ENCODE measurements around the gene OASL.

Gene OASL

DNA sequence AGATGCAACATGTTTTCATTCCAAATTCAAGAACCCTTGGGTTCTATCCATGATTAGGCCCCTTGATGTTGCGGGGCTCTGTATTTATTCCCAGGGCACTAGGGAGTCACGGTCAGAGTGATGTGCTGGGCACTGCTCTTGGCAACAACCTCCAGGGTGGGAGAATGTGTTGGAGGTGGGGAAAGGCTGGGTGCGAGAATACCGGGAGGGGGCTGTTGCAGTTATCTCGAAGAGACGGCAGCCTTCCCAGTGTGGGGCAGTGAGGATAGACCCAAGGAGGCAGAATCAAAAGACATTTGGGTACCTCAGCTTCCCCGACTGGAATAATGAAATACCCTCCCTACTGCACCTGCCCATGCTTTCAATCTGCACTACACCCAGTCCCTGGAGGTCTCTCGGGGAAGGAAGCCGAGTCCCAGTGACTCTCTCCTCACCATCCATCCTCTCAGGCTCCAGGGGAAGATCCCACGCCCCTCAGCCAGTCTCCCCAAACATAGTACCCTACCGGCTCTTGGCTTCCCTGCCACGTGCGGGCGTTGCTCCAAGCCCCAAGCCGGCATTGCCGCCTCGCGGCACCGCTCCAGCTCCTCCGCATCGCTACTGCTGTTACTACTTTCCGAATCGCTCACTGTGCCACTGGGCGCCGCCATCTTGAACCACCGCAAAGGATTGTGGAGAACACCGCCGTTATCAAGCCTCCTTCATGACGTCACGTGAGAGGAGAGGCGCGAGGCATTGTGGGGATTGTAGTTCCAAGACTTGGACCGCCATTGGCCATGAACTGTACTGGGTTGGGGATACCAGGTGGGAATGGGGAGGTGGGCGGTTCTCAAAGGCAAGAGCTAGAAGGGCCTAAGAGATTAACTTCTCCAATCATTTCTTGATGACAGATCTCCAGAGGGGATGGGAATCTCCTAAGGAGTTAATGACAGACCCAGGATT is 22.9 kb downstream of the OASL start, which contains the start of gene C12orf43:
Gene C12orf43, minus strand, starts transcription at position 663 of the 942 bp plus-strand sequence. Its CDS starts 13 bp downstream, at position 650.
- peak; percentile 72 for DNase-seq (ENCODE audit: low read depth)

DNA sequence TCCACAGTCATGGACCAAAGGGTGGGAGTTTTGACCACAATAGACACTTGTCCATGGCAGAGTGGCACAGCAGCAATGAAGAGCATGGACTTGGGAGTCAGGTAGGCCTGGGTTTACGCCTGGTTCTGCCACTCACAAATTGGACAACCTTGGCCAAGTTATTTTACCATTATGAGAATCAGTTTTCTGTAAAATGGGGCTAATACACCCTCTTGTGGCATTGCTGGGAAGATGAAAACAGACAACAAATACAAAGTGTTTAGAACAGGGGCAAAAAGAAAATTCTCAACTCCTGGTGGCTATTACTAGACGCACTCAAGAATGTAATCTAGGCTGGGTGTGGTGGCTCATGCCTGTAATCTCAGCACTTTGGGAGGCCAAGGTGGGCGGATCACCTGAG is 25.3 kb downstream of the OASL start:
- no peak for DNase-seq (ENCODE audit: low read depth)

DNA sequence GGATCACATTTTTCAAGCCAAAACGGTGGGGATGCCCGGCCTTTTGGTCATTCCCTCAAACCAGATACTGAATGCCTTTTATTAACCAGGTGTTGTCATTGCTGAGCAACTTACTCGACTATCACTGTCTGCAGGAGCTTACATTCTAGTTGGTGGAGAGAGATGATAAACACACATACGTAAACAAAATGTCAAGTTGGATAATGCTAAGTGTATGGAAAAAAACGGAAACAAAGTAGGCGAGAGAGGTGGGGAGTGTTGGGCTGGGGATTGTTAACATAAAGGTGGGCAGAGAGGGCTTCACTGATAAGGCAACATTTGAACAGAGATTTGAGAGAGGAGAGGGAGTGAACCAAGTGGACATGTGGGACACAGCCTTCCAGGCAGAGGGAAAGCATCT is 27.2 kb downstream of the OASL start:
- DNase-seq (ENCODE audit: low read depth), result no peak

DNA sequence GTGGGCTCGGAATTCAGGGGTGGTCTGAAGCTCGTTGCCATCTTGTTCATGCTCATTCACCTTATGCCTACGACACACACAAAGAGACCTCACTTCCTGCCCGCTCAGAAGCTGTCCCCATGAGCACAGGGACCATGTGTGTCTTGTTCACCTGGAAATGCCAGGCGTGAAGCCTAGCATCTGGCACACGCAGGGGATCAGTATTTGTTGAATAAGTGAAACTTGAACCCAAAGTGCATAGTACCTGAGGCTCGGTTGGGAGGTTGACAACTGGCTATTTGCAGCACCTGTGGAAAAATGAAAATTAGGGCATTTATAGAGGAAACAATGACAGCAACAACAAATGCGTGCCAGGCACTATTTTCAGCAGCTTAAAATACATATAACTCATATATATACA is 28.2 kb downstream of the OASL start:
- DNase-seq (ENCODE audit: low read depth), result no peak

DNA sequence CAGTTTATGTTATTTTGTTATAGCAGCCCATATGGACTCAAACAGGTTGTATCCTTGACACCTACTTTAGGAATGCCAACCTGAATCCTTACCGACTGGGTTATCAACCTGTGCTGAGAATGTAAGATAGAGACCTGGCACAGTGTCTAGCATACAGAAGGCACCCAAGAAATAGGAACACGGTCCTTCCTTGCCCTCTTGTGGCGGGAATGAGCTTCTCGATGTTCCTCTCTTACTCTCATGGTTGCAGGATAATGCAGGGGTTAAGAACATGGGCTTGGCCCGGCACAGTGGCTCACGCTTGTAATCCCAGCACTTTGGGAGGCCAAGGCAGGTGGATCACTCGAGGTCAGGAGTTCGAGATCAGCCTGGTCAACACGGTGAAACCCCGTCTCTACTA is 29.3 kb downstream of the OASL start:
- DNase-seq (ENCODE audit: low read depth), result peak; percentile 28

DNA sequence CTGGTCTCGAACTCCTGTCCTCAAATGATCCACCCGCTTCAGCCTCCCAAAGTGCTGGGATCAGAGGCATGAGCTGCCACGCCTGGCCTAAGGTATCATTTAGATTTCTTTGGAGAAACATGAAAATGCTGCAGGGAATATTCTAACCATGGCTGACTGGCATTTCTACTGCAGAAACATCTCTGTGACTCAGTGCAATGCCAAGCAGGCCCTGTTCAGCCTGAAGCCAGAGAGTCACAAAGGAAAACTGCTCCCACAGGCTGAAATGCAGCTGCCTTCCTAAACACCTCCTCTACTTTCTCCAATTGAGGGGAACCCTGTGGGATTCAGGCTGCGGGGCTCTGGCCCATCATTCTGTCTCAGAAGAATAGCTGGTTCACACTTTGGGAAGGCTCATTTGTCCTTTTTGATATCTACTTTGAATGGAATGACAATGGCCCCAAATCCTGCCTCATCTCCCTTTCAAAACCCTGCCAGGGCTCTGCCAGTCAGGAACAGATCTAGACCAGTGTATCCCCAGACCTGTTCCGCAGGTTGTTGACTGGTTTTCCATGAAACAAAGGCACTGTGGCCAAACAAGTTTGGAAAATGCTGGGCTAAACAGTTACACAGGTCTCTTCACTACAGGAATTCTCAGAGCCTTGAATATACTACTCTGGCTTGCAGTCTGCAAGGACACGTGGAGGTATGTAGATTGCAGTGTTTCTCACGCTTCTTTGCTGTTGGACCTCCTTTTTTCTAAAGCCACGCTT is 30.5 kb downstream of the OASL start:
- no peak for DNase-seq (ENCODE audit: low read depth)

DNA sequence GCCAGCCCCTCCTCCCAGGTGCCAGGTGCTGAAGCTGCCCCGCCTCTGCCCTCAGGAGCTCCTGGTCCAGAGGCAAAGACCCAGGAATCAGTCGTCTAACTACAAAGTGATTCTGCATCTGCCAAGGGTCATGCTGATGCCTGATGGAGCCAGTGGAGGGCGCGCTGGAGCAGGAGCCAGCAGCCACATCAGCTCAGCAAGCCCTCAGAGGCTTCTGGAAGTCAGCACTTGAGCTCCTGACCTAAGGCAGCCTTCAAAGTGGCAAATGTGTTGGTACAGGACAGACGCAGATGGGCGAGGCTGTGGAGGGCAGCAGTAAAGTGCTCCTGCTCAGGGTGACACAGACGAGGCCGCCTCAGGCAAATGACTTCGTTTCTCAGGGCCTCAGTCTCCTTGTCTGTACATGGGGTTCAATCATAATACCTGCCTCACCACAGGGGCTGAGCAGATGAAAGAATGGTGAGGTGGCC is 33.7 kb downstream of the OASL start:
- peak; percentile 34 for DNase-seq (ENCODE audit: low read depth)

DNA sequence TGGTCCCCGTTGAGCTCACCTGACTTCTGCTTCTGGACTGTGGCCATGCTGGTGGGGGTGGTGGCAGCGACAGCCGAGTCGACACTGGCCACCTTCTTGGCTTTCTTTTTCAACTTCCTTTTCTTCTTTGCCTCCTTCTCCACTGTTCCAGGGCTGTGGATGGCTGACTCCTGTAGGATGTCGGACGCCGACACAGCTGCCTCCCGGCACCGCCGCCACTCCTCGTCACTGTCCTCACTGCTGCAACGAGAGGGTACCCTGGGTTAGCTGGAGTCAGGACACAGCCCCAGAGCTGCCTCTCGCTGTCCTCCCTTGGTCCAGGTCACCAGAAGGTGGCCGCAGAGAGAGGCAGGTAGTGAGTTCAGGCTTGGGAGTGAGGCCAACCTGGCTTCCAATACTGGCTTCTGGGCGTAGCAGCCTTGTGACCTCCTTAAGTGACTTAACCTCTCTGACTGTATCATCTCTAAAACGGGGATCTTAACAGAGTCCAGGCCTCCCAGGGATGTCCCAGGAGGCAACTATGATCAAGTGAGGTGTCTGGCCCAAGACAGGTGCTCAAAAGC is 34.7 kb downstream of the OASL start:
- no peak for DNase-seq (ENCODE audit: low read depth)

DNA sequence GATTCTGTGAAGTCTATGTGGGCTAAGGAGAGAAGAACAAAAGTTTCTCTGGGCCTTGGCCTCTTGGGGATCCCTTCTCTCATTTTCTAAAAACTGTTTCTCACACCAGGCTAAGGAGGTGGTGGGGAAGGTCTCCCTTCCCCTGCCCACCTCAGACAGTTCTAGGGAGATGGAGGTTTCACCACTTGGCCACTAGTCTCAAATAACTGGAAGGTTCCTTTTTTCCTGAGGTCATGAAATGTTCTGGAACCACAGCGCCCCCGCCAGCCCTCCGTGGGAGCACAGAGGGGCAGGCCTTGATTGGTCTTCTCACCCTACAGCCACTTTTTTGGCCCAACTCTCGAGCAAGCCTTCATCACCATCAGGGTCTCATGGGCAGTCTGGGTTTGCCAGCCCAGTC is 35.4 kb downstream of the OASL start:
- DNase-seq (ENCODE audit: low read depth), result no peak

DNA sequence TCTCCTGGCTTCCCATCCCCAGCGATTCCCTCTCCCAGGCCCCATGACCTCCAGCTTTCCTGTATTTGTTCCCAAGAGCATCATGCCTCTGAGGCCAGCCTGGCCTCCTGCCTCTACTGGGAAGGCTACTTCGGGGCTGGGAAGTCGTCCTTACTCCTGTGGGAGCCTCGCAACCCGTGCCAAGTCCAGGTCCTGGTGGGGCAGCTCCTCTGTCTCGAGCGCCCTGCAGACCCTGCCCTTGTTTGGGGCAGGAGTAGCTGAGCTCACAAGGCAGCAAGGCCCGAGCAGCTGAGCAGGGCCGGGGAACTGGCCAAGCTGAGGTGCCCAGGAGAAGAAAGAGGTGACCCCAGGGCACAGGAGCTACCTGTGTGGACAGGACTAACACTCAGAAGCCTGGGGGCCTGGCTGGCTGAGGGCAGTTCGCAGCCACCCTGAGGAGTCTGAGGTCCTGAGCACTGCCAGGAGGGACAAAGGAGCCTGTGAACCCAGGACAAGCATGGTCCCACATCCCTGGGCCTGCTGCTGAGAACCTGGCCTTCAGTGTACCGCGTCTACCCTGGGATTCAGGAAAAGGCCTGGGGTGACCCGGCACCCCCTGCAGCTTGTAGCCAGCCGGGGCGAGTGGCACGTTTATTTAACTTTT is 37.1 kb downstream of the OASL start:
- DNase-seq (ENCODE audit: low read depth), result no peak

DNA sequence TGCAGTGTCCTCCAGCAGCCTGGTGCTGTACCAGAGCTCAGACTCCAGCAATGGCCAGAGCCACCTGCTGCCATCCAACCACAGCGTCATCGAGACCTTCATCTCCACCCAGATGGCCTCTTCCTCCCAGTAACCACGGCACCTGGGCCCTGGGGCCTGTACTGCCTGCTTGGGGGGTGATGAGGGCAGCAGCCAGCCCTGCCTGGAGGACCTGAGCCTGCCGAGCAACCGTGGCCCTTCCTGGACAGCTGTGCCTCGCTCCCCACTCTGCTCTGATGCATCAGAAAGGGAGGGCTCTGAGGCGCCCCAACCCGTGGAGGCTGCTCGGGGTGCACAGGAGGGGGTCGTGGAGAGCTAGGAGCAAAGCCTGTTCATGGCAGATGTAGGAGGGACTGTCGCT is 38.0 kb downstream of the OASL start:
- no peak for DNase-seq (ENCODE audit: low read depth)

DNA sequence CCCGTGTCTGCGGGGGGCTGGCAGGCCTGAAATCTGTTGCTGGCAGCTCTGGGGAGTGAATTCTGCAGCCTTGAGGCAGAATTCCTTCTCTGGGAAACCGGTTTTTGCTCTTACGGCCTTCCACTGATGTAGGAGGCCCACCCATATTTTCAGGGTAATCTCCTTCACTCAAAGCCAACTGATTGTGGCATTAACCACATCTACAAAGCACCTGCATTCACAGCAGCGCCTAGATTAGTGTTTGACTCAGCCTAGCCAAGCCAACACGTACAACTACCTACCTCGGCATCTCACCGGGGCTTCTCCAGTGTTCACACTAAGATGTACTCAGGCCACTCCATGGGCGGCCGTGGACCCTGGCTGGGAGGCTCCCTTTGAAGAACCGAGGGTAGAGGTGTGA is 38.5 kb downstream of the OASL start:
- no peak for DNase-seq (ENCODE audit: low read depth)

DNA sequence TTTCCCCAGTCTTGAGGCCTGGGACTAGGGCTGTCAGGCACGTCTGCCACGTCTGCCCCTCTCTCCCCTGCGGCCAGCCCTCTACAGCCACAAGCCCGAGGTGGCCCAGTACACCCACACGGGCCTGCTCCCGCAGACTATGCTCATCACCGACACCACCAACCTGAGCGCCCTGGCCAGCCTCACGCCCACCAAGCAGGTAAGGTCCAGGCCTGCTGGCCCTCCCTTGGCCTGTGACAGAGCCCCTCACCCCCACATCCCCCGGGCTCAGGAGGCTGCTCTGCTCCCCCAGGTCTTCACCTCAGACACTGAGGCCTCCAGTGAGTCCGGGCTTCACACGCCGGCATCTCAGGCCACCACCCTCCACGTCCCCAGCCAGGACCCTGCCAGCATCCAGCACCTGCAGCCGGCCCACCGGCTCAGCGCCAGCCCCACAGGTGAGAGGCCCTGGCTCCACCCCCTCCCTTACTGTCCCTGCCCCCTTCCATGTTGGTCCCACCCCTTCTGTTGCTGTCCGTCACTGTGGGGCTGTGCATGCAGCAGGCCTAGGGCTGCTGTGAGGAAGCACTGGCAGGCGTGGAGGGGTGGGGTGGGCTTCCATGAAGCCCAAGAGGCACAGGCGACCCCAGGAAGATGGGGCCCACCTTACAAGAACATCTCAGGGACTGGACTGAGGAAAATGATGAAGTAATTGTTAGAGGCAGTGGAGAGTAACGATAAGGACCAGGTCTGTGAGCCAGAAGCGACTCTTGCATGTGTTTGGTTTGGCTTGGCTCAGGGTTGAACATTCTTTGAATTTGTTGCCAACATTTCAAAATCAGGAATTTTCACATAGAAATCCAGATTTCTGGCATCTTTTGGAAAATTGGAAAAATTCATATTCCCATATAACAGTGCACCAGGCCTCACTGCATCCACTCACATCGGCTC is 39.6 kb downstream of the OASL start:
- DNase-seq (ENCODE audit: low read depth), result no peak

DNA sequence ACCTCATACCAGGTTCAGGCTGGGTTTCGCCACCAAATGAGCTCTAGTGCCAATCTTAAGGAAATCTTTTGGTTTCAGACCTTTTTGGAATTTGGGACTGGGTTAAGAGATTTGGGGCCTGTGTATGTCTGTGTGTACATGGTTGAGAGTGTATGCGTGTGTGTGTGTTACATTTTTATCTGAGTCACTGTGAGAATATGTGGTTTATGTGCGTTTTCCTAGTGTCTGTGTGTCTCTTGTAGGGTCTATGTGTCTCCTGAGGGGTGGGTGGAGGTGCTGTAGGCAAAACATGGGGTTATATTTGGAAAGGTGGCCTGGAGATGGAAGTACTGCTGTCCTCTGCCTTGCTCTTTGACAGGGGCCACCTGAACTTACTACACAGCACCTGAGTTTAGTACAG is 40.6 kb downstream of the OASL start:
- DNase-seq (ENCODE audit: low read depth), result no peak

DNA sequence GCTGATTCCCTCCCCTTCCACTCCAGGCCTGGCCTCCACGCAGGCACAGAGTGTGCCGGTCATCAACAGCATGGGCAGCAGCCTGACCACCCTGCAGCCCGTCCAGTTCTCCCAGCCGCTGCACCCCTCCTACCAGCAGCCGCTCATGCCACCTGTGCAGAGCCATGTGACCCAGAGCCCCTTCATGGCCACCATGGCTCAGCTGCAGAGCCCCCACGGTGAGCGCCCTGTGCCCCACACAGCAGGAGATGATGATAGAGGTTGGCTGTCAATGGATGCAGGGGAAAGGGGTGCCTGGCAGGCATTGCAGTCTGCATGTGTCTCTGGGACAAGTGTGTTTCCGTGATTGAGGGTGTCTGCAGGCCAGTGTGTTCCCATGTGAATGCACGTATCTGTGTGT is 41.6 kb downstream of the OASL start:
- DNase-seq (ENCODE audit: low read depth), result no peak

DNA sequence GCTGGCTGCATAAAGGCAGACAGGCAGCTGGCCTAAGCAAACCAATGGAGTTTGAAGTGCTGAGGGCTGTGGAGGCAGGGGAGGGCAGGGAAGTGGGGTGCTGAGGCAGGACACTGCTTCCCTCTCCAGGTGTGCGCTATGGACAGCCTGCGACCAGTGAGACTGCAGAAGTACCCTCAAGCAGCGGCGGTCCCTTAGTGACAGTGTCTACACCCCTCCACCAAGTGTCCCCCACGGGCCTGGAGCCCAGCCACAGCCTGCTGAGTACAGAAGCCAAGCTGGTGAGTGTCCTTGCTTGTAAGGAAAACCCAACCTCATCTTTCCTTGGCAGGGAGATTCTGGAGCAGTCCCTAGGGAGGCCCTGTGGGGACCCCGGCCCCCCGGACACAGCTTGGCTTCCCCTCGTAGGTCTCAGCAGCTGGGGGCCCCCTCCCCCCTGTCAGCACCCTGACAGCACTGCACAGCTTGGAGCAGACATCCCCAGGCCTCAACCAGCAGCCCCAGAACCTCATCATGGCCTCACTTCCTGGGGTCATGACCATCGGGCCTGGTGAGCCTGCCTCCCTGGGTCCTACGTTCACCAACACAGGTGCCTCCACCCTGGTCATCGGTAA is 42.8 kb downstream of the OASL start:
- DNase-seq (ENCODE audit: low read depth), result no peak

DNA sequence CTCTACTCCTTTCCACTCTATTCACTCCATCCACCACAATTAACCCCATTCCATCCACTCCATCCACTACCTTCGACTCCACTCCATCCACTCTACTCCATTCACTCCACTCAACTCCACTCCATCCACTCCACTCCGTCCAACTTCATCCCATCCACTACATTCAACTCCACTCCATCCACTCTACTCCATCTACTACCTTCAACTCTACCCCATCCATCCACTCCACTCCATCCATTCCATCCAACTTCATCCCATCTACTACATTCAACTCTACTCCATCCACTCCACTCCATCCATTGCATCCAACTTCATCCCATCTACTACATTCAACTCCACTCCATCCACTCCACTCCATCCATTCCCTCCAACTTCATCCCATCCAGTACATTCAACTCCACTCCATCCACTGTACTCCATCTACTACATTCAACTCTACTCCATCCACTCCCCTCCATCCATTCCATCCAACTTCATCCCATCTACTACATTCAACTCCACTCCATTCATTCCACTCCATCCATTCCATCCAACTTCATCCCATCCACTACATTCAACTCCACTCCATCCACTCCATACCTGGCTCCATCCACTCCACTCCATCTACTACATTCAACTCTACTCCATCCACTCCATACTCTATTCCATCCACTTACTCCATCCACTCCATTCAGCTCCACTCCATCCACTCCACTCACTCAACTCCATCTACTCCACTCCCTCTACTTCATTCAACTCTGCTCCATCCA is 44.3 kb downstream of the OASL start:
- DNase-seq (ENCODE audit: low read depth), result no peak

DNA sequence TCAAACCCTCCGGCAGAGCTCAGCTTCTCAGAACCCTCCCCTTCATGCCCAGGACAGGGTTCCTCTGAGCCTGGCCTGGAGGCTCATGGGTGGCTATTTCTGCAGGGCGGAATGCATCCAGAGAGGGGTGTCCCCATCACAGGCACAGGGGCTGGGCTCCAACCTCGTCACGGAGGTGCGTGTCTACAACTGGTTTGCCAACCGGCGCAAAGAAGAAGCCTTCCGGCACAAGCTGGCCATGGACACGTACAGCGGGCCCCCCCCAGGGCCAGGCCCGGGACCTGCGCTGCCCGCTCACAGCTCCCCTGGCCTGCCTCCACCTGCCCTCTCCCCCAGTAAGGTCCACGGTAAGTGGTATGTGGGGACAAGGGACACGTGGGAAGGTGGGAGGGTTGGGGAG is 45.0 kb downstream of the OASL start:
- no peak for DNase-seq (ENCODE audit: low read depth)

DNA sequence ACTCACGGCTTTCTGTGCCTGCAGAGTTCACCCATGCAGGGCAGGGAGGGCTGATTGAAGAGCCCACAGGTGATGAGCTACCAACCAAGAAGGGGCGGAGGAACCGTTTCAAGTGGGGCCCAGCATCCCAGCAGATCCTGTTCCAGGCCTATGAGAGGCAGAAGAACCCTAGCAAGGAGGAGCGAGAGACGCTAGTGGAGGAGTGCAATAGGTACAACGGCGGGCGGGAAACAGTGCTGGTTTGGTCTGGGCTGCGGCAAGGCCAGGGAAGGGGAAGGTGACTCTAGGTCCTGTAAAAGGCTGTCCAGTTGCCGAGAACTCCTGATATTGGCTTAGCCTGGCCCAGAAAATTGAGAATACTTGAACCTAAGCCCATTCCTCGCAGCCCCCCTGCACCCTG is 45.5 kb downstream of the OASL start:
- DNase-seq (ENCODE audit: low read depth), result no peak

DNA sequence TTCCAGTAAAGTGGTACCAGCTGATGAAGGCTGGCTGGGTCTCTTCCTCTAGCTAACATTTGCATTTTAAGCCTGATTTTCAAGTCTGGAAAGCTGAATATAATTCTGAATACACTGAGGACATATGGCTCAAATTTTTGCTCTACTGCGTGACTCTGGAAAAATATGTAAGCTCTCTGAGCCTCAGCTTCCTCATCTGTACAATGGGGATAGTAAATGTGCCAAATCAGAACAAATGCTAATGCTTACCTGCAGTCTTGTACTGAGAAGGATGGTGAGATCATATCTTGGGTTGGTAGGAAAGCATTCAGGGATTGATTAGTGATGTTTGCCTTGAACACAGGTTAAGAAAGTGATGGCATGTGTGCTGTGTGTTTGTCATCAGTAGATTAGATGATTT is 46.1 kb downstream of the OASL start:
- DNase-seq (ENCODE audit: low read depth), result no peak
